Measurements from ENCODE around the gene IRAK2.

DNA sequence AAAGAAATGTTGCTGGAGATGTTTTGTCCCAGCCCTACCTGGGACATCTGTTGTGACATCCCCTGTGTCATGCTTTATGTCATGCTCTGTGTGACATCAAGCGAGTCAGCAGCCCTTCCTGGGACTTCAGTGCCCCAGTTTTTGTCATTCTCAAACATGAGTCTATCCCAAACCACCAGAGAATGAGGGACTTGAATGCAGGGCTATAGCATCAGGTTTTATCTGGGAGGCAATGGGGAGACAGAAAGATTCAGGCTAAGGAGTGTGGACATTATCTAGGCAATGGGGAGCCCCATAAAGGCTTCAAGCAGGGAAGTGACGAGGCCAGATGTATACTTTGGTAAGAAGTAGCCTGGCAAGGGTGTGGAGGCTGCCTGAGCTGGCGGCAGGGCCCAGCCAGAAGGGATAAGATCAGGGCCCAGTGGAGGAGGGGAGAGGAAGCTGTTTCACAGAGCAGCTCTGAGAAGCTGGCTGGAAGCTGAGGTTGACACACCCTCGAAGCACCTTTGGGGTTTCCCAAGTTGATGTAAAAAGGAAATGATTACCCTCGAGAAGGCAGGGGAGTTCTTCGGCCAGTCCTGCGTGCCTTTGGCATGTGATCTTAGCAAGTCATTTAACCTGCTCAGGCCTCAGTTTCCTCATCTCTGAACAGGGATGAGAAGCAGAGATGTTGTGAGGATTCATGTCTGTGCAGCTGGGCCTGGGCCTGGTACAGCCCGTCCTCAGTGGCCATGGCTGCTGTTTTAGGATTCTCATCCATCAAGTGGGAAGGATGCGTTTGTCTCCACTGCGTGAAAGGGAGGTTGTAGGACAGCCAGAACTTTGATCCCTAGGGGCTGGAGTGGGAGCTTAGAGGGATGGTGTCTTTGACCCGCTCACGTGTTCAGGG is 34.3 kb downstream of the IRAK2 start:
- TF ChIP-seq, protein P1, sequence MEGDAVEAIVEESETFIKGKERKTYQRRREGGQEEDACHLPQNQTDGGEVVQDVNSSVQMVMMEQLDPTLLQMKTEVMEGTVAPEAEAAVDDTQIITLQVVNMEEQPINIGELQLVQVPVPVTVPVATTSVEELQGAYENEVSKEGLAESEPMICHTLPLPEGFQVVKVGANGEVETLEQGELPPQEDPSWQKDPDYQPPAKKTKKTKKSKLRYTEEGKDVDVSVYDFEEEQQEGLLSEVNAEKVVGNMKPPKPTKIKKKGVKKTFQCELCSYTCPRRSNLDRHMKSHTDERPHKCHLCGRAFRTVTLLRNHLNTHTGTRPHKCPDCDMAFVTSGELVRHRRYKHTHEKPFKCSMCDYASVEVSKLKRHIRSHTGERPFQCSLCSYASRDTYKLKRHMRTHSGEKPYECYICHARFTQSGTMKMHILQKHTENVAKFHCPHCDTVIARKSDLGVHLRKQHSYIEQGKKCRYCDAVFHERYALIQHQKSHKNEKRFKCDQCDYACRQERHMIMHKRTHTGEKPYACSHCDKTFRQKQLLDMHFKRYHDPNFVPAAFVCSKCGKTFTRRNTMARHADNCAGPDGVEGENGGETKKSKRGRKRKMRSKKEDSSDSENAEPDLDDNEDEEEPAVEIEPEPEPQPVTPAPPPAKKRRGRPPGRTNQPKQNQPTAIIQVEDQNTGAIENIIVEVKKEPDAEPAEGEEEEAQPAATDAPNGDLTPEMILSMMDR (IDR thresholded peaks at IDR 0.05): no peak
- no peak for TF ChIP-seq EZH2phosphoT487 (IDR thresholded peaks at IDR 0.05)
- TF ChIP-seq EZH2 (IDR thresholded peaks at IDR 0.05): no peak
